Measurements from ENCODE around the gene KIAA0513. TPM values are rescaled to one million over a fixed set of nuclear protein-coding genes. Genes with fewer than 3 reads are reported as not detected.

KIAA0513 gene
- total RNA-seq (2014; rRNA removed): 11.4 and 12.8 TPM in 2 replicates
- 8.0 TPM for polyA plus RNA-seq (2012)

- DNase-seq (ENCODE audit: low read depth): peak; percentile 88
These were observed at the start of gene KIAA0513 for GRCh38 chr16:85027349-85027957. TSS of gene KIAA0513 (plus strand) at chr16:85027795. CDS start at chr16:85067072, 39,277 bp downstream.

- no peak for DNase-seq (ENCODE audit: low read depth)
These were observed 48.1 kb upstream of the KIAA0513 start for GRCh38 chr16:84979516-84979915.

- DNase-seq (ENCODE audit: low read depth): no peak
These were observed 45.2 kb upstream of the KIAA0513 start for GRCh38 chr16:84982434-84982833.

- peak; percentile 93 for DNase-seq (ENCODE audit: low read depth)
These were observed 42.2 kb upstream of the KIAA0513 start for GRCh38 chr16:84985079-84986065.

- DNase-seq (ENCODE audit: low read depth): no peak
These were observed 41.5 kb upstream of the KIAA0513 start for GRCh38 chr16:84986102-84986501.

GRCh38 chr16:84986879-84987278 is 40.7 kb upstream of the KIAA0513 start:
- no peak for DNase-seq (ENCODE audit: low read depth)

GRCh38 chr16:84988328-84989080 is 39.1 kb upstream of the KIAA0513 start:
- no peak for DNase-seq (ENCODE audit: low read depth)

- no peak for DNase-seq (ENCODE audit: low read depth)
These were observed 37.6 kb upstream of the KIAA0513 start for GRCh38 chr16:84989749-84990620.

GRCh38 chr16:84990782-84991181 is 36.8 kb upstream of the KIAA0513 start:
- no peak for DNase-seq (ENCODE audit: low read depth)

- DNase-seq (ENCODE audit: low read depth): peak; percentile 59
These were observed 34.9 kb upstream of the KIAA0513 start for GRCh38 chr16:84992717-84993075.

- no peak for DNase-seq (ENCODE audit: low read depth)
These were observed 33.7 kb upstream of the KIAA0513 start for GRCh38 chr16:84993926-84994325.

GRCh38 chr16:84995663-84996062 is 31.9 kb upstream of the KIAA0513 start:
- DNase-seq (ENCODE audit: low read depth): no peak

- no peak for DNase-seq (ENCODE audit: low read depth)
These were observed 31.2 kb upstream of the KIAA0513 start for GRCh38 chr16:84996365-84996764.

GRCh38 chr16:84999200-84999599 is 28.4 kb upstream of the KIAA0513 start:
- DNase-seq (ENCODE audit: low read depth): no peak

GRCh38 chr16:84999857-85000480 is 27.6 kb upstream of the KIAA0513 start:
- DNase-seq (ENCODE audit: low read depth): no peak

GRCh38 chr16:85002099-85002541 is 25.5 kb upstream of the KIAA0513 start:
- DNase-seq (ENCODE audit: low read depth): no peak

- DNase-seq (ENCODE audit: low read depth): no peak
These were observed 25.0 kb upstream of the KIAA0513 start for GRCh38 chr16:85002608-85003007.

GRCh38 chr16:85003076-85003475 is 24.5 kb upstream of the KIAA0513 start:
- no peak for DNase-seq (ENCODE audit: low read depth)

GRCh38 chr16:85003725-85004586 is 23.6 kb upstream of the KIAA0513 start:
- DNase-seq (ENCODE audit: low read depth): no peak
